CD4-positive, alpha-beta T cell treated with Interleukin-4 for 4 hours (primary cell): Measurements from ENCODE around the gene PRR5L.
"Not testable (repeated sequence)": the region's sequence is repeated elsewhere in the genome, so short reads cannot be mapped to it uniquely, and the experiment has no call there.

ENCODE experiments used
- DNase-seq: peaks from one replicate; pipeline ENCODE4 v3.0.0-alpha.2; 2020

Gene PRR5L

DNA sequence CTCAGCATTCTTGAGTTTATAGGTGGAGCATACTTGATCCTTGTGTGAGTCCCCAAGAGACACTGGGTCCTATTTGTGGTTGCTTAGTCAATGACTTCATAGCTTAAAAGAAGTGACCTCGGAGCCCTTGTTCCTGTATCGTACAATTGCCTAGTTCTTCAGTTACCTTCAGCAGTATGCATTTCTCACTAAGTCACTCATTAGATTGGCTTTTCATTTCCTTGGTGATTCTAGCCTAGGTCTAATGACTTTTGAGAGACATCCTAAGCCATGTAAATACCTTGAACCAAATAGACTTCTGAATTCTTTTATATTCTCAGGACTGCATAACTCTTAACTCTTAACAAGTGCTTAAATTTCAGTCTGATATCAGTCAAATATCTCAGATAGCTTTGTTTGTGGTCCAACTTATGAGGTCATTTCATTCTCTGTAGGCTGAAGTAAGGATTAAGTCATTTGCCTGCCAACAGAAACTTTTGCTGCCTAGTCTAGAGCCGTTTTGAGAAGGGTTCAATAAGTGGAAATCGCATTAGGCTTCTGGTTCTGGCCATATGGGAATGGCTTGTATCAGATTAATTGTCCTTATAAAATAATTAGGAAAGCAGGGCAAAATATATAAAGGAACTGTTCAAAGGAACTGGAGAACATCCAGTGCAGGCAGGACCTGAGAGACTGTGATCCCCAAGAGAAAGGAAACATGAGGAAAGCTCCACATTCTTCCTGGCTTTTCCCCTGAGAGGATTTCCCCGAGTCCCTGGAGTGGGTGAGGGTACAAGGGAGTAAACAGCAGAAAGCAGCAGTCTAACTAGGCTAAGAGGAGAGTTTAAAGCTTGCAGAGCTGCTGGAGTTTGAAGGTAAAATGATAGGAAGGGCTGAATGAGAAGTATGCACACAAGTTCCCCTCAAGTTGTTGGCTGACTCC, 174.1 kb downstream of the PRR5L start:
- no peak for DNase-seq

DNA sequence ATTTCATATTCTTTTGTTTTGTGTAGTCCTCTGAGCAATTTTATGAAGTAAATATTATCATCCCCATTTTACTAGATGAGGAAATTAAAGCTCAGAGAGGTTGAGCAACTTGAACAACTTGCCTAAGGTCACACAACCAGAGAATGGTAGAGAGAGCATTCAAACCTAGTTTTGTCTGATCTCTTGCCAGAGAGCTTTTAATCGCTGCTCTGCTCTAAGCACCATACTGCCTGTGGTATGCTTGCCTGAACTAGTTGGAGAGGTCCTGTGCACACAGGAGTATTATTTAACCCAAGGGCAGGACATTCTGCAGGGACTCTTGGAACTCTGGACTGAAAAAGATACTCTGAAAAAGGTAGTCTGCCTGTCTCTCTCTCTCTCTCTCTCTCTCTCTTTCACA, 175.5 kb downstream of the PRR5L start:
- DNase-seq = no peak

DNA sequence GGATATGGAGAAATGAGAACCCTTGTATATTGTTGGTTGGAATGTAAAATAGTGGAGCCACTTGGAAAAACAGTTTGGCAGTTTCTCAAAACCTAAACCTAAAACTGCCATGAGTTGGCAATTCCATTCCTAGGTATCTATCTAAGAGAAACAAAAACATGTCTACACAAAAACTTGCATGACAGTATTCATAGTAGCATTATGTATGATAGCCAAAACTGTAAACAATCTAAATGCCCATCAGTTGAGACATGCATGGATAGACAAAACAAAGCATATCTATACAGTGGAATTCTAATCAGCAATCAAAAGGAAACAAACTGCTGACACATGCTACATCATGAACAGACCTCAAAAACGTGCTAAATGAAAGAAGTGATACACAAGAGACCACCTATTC, 179.1 kb downstream of the PRR5L start:
- DNase-seq = no peak

DNA sequence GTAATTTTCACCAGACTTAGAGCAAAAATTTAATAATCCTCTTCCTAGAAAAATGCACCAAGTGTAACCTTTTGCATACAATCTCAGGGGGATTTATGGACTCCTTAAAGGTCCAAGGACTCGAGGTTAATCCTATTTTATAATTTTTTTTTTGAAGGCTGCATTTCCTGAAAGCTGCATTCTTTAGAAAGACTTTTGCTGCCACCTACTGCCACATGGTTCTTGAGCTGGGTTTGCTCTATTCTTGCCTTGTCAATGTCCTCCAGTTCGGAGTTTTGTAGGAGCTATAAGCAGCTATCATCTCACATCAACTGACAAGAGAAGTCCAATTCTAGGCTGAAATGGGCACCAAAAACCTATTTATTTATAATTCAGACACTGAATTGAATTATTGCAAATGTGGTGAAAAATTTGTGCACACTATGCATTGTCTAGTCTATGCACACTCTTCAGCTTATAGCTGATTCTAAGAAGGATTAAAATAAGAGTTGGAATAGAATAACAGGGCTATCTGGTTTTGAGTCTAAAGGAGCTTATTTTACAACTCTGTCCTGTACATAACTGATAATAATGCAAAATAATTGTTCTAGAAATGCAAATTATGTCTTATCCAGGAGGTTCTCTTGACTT, 182.7 kb downstream of the PRR5L start:
- peak; percentile 53 for DNase-seq

DNA sequence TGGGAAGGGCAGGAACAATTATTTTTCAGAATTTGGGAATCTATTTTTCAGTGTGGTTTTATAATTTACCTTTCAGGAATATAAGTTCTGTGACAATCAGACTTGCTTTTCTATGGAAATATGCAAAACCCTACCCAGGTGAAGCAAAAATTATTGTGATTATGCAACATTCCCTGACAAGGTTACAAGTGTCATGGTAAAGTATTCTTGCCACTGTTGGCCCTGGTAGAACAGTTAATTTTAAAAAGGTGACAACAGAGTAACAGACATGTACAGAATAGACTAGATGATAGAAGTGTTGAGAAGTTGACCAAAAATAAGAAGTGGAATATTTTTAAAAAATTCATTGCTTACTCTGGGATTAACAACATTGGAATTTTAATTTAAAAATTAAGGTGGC, 184.7 kb downstream of the PRR5L start:
- no peak for DNase-seq

DNA sequence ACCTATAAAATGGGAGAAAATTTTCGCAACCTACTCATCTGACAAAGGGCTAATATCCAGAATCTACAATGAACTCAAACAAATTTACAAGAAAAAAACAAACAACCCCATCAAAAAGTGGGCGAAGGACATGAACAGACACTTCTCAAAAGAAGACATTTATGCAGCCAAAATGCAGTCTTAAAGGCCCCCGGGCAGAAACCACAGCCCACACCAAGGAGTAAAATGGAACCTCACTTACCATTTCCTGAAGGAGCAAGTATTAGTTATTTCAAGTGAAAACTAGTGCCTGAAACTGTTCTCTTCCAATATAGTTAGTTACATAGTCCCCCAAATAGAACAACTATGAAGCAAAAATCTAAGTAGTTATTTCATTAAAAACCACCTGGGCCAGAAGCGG, 187.0 kb downstream of the PRR5L start:
- DNase-seq = not testable (repeated sequence)

DNA sequence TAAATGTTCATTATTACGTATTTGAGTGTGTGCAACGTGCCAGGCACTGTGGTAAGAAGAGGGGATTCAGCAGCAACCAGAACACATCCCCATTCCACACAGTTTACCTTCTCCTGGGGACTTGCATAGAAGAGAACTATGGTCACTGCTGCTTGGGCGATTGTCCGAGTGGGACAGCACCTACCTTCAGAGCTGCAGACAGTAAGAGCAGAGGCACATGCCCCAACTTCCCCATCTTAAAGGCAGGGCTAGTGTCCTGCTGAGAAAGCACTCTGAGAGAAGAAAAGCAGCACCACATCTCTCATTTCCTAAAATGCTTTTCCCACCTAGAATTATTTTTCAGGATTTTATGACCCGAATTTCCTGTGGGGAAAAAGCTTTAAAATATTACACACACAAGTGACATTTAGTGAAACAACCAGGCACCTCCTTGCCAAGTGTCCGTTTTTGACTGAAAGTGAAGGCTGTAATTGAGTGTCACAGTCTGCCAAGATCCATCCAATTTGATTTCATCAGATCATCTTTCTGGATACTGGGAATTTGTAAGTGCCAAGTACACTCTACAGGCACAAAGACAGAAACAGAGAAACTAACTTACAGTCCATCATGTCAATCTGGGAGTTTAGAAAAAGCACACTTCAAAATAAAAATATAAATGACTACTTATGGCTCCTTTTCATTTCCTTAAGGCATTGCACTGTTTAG, 189.4 kb downstream of the PRR5L start:
- no peak for DNase-seq

DNA sequence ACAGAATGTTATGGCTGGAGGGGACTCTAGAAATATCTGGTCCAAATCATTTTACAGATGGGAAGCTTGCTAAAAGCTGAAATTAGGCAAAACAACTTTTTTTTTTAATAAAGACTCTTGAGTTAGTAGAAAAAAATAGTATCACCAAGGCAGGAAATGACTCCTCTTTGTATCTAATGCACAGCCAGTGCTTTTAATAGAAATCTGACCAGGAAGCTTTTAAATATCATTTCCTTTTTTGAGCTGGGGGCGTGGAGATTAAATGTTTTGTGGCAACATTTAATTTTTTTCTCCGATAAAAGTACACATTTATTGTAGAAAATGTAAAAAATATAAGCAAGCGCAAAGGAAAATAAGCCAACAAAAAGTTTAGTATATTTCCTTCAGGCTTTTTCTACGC, 191.5 kb downstream of the PRR5L start:
- DNase-seq = no peak

DNA sequence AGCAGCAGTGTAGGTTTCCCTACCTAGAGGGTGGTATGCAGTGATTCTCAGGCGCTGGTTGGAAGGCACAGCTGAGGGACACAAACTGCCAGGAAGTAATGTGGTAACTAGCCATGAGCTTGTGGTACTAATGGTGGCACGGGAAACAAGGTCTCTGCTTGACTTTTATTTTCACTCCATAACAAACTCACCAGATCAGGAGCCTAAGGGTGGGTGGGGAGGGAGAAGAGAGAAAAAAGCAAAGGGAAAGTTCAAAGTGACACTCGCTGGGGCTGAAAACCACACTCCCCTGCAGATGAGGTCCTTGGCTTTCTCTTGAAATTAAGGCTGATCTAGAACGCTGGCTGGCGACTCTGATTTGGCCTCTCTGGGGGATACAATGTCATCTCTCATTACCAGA, 192.0 kb downstream of the PRR5L start:
- DNase-seq = no peak

DNA sequence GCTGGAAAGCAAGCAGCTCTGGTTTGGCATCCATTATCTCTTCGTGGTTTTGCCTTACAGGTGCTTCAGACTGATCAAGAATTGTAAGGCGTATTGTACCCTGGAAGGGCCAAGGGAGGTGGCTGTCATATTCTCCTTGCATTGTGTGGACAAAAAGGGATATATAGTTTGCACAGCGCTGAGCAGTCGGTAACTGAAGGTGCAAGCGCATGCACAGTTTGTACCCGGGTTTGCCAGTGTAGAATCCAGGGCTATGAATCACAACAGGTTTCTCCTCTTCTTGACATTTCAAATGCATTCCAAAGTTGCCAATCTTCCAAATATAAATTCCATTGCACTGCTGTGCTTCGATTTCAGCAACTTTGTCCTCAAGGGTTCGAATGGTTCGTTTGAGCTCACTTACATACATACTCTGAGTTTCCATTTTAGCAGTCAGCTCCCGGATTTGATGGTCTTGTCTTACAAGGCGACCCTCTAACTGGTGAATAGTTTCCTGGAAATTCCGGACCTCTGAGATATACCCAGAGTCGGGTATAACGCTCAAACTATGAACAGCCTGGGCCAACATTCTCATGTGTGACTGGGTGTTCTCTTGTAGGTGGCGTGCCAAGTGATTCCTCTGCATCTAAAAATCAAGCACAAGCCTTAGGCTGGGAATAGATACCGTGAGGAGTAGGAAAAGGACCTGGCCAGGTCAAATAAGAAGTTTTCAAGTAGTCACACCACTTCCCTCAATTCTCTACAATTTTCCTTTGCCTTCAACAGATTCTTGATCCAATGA, 194.1 kb downstream of the PRR5L start:
- DNase-seq = no peak

DNA sequence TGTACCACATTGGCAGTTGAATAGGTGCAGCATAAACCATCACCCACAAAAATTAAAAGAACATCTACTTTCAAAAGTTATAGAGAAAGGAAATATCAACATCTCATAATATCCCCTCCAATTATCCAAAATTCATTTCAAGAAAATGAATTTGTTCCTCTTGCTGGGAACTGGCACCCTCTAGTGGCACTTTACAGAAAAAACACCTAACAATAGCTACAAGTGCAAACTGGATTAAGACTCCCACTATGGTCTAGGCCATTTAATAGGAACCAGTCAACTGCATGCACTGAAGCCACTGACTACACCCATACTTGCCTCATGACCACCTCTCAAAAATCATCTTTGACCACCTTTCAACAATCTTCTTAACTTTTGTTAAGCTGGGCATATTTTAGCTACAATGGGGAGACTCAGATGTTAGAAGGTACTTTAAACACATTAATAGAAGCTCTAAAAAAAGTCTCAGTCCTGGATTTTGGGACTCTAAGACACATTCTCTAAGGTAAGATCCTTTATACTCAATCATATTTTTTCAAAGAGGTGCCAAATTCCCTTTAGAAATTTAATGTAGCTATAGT, 196.7 kb downstream of the PRR5L start:
- peak; percentile 68 for DNase-seq

DNA sequence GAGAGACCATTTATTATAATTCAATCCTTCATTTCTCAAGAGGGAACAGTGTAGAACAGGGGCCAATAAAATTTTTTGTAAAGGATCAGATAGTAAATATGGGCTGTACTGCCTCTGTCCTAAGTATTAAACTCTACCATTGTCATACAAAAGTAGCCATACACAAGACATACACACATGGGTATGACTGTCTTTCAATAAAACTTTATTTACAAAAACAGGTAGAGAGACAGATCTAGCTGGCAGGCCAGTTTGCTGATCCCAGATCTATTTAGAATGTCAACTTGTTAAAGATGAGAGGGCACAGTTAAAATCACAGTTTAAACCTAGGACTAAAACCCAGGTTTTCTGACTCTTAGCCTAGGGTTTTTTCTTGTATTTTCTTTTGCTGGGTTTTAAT, 197.2 kb downstream of the PRR5L start:
- DNase-seq = no peak

DNA sequence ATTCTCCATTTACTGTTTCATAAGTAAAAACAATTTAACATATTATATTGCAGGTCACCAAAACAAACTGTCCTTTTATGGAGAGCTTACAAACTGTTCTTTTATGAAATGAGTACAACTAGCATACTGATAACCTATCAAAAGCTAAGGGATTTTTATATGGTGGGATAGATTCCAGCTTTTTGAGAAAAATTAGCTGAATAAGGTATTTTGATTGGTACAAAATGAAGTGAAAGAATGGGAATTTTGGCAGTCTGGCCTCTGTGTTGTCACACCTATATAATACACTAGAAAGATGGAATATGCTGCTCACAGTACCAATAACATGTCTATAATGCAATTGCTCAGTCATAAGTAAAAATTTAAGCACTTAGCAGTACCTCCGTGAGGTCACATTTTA, 202.6 kb downstream of the PRR5L start:
- no peak for DNase-seq

DNA sequence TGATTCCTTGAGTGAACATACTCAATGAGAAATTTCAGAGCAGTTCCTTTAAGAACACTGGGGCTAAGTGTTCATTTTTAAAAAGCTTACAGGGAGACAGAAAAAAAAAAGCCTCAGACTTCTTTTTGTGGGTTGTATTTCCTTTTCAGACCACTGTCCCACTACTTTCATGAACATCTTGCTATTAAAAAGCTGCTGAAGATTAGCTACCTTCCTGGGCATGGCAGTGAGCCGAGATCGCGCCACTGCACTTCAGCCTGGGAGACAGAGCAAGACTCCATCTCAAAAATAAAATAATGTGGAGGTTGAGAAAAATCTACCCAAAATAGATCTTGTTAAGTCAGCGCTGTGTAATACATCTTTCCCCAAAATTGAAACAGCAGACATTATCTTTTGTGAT, 203.2 kb downstream of the PRR5L start:
- no peak for DNase-seq

DNA sequence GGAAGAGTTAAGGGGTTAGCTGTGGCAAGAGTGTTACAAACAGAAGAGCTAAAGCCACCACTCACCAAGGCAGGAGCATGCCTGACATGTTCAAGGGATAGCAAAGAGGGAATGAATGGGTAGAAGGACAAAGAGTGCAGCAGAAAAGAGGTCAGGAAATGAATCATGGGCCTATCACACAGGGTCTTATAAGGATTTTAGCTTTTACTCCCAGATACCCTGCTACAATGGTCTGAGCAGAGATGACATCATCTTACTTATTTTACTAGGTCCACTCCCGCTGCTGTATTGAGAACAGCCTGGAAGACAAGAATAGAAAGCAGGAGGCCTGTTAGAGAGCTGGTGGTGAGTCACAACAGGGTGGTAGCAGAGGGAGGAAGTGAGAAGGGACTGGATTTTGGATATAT, 204.2 kb downstream of the PRR5L start:
- no peak for DNase-seq

DNA sequence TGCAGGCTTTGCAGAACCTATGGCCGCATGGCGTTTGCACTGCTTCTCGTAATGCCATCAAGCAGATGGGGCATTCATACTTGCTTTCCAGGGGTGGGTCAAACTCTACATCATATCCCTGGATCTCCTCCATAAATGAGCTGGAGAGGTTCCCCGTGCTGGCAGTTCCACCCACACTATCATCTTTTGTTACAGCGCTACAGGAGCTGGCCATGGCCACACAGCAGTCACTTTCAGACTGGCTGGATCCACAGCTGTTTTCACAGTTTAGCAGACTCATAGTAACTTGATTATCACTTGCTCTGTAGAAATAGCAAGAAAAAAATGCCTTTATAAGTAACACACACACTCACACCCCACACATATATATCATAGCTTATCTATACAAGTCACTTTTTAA, 205.1 kb downstream of the PRR5L start:
- no peak for DNase-seq

DNA sequence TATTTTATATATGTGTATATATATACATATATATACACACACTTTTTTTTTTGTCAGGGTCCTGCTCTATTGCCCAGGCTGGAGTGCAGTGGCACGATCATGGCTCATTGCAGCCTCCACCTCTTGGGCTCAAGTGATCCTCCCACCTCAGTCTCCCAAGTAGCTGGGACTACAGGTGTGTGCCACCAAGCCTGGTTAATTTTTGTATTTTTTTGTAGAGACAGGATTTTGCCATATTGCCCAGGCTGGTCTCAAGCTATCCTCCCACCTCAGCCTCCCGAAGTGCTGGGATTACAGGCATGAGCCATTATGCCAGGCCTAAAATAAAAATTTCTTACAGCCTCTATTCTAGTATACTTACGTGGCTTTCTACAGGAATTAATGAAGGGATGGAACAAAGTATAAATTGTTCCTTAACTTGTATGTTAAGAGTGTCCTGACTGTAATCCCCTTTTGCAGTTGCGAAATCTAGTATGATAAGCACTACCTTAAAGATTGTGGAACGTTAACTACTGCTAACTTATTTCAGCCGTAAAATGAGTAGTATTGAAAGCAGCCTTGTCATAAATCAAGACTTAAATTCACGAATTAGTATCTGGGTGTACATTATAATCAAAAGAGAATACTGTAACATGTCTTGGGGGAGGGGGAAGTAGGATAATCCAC, 211.9 kb downstream of the PRR5L start:
- DNase-seq = no peak

DNA sequence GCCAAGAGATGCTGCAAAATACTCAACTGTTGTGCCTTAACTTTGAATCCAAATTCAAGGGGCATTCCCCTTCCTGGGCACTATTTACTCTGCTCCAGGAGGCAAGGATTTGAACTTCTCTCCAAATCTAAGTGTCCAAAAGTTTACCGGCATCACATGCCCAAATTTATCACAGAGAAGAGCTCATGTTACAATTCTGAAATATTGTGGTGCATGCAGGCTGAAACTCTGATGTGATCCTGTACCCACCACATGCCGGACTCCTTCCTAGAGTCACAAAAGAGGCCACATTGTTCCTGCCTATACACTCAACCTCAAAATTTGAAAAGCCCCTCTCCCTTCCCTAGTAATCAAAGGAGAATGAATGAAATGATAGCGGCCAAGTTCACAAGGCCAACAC, 212.7 kb downstream of the PRR5L start:
- DNase-seq = no peak

DNA sequence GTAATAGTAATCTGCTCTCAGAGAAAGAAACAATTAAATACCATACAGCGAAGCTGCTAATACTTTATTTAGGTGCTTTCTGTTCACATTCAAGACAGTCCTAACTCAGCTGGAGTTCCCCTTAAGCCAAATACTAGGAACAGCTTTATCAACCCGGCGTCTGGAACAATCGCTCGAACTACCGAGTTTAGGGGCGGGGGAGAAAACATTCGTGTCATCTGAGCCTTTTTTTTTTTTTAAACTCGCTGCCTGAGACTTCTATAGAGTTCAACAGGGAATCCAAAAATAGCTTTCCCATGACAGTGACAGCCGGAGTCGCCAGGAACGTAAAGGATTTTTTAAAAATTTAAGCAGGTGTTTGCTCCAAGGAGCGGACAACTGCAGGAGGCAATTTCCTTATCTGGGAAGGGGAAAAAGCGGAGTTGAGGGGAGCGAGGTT, 213.1 kb downstream of the PRR5L start:
- DNase-seq = peak; percentile 49

DNA sequence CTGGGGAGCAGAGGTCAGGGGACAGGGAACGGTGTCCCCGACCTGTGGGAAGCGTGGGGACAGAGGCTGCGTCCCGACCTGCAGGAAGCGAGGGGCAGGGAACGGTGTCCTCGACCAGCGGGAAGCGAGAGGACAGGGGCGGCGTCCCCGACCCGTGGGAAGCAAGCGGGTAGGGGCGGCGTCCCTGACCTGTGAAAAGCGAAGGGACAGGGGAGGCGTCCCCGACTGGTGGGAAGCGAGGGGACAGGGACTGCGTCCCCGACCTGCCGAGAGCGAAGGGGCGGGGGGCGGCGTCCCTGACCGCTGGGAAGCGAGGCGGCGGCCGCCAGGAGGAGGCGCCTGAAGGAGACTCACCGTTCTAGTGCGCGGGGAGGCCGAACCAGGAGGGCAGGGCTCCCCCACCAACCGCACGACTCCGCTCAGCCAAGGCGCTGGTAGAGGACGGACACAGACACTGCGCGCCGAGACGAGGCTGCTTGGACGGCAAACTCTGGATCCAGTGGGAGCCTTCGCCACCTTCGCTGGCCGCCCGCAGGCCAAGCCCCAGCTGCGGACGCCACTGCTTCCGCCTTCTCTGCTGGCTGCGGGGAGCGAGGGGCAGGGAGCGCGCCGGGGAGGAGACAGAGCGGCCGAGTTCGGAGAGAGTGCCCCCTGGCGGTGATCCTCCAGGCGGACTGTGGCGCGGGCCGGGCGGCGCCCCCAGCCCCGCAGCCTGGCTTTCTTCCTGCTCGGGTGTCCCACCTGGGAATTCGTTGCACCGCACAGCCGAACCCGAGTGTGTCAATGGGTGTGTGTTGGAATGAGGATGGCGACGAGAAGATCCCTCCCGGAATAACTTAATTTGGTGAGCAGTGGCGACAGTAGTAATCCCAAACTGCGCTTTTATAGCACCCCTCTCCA, 213.9 kb downstream of the PRR5L start, which contains the start of gene TRAF6:
TRAF6 (minus strand) TSS at position 579 of the 900 bp plus-strand sequence. CDS start 8,757 bp downstream, outside the sequence.
- DNase-seq = peak; percentile 81

DNA sequence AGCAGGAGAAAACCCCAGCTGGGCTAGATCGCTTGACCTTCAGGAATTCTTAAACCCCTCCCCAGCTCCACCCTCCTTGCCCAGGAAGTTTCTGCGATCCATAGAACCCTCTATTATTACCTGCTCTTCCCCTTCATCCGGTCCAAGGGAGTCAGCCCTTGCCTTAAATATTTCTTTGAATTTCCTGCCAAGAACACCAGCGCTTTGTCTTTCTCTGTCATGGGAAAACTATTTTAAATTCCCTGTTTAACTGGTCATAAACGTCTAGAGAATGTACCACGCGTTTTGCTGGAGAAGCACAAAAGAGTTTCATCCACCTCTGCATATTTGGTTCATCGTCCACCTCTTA, 214.5 kb downstream of the PRR5L start:
- DNase-seq = no peak
